ENCODE results near the gene PLD4. TPM values are rescaled to one million over a fixed set of nuclear protein-coding genes. Genes with fewer than 3 reads are reported as not detected.
"Not testable (repeated sequence)": the region's sequence is repeated elsewhere in the genome, so short reads cannot be mapped to it uniquely, and the experiment has no call there.

The PLD4 gene
- not detected in 2 replicates for total RNA-seq (2014; rRNA removed; shearing (Covaris generic))

GRCh38 chr14:104924421-104925213, at the start of gene PLD4:
Gene PLD4, plus strand, starts transcription at chr14:104924879. Its CDS starts 2,262 bp downstream, at chr14:104927141.
- DNase-seq (ENCODE audit: low spot score) = no peak

GRCh38 chr14:104875412-104875751, 49.3 kb upstream of the PLD4 start:
- DNase-seq (ENCODE audit: low spot score) = no peak

GRCh38 chr14:104875811-104876210, 48.9 kb upstream of the PLD4 start:
- DNase-seq (ENCODE audit: low spot score) = no peak

GRCh38 chr14:104876251-104876699, 48.4 kb upstream of the PLD4 start:
- DNase-seq (ENCODE audit: low spot score) = no peak

GRCh38 chr14:104877066-104877805, 47.4 kb upstream of the PLD4 start:
- no peak for DNase-seq (ENCODE audit: low spot score)

- DNase-seq (ENCODE audit: low spot score) = no peak
Measured at GRCh38 chr14:104877806-104878550, 46.7 kb upstream of the PLD4 start.

- DNase-seq (ENCODE audit: low spot score) = no peak
Measured at GRCh38 chr14:104878582-104878981, 46.1 kb upstream of the PLD4 start.

GRCh38 chr14:104879201-104879982, 45.3 kb upstream of the PLD4 start:
- DNase-seq (ENCODE audit: low spot score) = no peak

- DNase-seq (ENCODE audit: low spot score) = no peak
Measured at GRCh38 chr14:104879983-104880565, 44.6 kb upstream of the PLD4 start.

- DNase-seq (ENCODE audit: low spot score) = no peak
Measured at GRCh38 chr14:104880584-104881210, 44.0 kb upstream of the PLD4 start.

- no peak for DNase-seq (ENCODE audit: low spot score)
Measured at GRCh38 chr14:104881369-104881979, 43.2 kb upstream of the PLD4 start.

- DNase-seq (ENCODE audit: low spot score) = no peak
Measured at GRCh38 chr14:104882325-104882973, 42.2 kb upstream of the PLD4 start.

GRCh38 chr14:104882991-104883660, 41.6 kb upstream of the PLD4 start:
- no peak for DNase-seq (ENCODE audit: low spot score)

- no peak for DNase-seq (ENCODE audit: low spot score)
Measured at GRCh38 chr14:104883681-104884361, 40.9 kb upstream of the PLD4 start.

GRCh38 chr14:104884381-104884780, 40.3 kb upstream of the PLD4 start:
- DNase-seq (ENCODE audit: low spot score) = not testable (repeated sequence)

GRCh38 chr14:104885031-104885972, 39.4 kb upstream of the PLD4 start:
- no peak for DNase-seq (ENCODE audit: low spot score)

GRCh38 chr14:104885973-104886689, 38.5 kb upstream of the PLD4 start:
- no peak for DNase-seq (ENCODE audit: low spot score)

Data from H4 (cell line).